Stimulated activated CD4-positive, alpha-beta T cell treated with anti-CD3 and anti-CD28 coated beads, Interleukin-4, amount 100 ng/mL, for 48 hours (primary cell): ENCODE measurements around the gene TNFRSF1A.

Experiments
- DNase-seq, 2 donors: peaks; one replicate each; pipeline ENCODE4 v3.0.0-alpha.2; 2020; ENCODE audit warnings: low read depth in 2 of 2

TNFRSF1A gene

DNA sequence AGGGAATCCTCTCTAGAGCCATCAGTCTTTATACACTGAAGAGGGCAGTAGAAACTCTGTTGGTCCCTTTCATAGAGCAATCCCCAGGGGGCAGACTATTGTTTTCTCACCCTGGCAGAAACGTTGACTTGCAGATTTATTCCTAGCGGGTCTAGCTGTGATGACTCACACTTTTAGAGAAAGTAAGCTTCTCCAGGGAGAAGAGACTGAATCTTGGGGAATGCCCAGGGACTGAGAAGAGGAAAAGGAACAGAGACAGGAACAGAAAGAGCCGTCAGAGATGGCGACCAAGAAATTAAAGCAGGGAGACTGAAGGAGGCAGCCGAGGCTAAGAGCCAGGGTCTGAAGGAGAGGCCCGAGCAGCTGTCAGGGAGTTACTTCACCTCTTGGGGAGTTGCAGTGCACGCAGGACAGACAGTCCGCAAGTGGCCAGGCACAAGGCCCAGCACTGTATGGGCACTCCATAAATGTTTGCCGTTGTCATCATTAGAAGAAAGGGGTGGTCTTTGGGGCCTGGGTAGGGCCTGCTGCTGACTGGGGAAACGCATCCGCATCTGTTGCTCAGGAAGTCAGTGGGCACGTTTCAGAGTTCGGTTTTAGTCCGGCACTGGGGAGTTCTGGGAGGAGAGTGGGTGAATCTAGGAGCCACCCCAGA lies 18.4 kb downstream of the TNFRSF1A start:
- no peak for DNase-seq

DNA sequence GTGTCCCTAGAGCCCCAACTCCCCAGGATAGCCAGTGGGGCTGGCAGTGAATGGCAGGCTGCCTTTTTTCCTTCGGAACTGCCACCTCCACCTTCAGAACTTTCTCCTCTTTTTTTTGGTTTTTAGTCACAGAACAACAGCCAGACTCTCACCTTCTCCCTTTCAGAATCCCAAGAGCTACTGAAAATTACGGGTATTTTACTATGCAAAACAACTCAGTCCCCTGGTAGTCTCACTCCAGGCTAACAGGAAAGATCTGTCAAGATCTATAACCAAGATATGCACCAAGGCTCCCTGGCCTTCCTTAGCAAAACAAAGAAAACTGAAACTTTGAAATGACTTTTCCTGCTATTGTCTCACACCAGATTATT lies 18.9 kb downstream of the TNFRSF1A start:
- DNase-seq, result no peak

DNA sequence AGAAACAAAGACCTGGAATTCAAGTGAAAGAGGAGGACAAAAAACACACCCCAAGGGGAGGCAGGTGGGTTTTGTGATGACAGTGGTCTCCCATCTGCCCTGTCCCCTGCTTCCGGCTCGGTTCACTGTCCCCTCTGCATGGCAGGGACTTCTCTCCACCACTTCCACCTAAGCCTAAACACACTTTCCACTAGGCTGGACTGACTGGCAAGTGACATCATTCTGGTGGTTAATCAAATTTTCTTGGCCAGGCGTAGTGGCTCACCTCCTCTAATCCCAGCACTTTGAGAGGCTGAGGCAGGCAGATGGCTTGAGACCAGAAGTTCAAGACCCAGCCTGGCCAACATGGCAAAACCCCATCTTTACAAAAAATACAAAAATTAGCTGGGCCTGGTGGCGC lies 19.5 kb downstream of the TNFRSF1A start:
- no peak for DNase-seq

DNA sequence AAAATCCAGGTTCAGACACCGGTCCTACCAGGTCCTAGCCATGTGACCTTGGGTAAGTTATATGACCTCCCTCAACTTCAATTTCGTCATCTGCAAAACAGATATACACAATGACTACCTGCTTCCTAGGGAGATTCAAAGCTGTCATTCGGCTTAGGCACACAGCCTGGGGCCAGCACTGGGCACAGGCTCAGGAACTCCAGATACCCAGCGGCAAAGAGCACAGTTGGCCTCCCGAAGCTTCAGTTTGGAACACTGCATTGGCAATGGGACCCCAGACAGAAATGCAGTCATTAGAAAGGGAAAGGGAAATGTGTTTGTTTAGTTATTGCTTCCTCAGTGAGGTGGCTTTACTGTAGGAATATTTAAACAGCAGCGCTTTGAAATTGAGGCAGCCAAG lies 20.0 kb downstream of the TNFRSF1A start:
- no peak for DNase-seq

DNA sequence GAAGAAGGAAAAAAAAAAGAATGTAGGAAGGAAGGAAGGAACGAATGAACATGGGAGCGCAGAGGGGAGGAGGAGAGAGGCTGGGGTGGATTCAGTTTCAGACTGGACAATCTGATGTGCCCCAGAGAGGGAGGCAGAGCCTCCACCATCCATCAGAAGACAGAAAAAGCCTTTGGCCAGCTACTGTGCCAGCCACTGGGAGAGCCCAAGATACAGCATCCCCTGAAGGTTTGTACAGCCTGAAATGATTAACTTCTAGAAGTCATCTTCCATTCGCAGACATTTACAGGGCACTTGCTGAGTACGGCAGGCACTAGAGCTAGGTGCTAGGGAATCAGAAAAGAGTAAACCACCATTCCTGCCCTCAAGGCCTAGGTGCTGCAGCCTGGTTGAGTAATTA lies 22.4 kb downstream of the TNFRSF1A start:
- DNase-seq, result no peak

DNA sequence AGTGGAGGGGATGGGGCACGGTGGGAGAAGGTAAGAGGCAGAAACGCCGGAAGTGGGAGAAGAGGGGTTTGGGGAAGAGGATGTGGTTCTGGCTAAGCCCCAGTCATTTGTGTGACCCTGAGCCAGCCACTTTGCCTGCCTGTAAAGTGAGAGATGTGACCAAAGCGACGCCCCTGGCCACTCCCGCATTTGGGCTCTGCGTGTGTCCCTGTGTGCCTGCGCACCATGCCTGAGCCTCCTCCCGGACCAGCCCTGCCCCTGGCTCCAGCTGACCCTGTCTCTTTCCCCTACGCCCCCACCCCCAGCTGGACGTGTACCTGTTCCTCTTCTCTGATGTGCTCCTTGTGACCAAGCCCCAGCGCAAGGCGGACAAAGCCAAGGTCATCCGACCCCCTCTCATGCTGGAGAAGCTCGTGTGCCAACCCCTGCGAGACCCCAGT lies 23.4 kb downstream of the TNFRSF1A start:
- no peak for DNase-seq

DNA sequence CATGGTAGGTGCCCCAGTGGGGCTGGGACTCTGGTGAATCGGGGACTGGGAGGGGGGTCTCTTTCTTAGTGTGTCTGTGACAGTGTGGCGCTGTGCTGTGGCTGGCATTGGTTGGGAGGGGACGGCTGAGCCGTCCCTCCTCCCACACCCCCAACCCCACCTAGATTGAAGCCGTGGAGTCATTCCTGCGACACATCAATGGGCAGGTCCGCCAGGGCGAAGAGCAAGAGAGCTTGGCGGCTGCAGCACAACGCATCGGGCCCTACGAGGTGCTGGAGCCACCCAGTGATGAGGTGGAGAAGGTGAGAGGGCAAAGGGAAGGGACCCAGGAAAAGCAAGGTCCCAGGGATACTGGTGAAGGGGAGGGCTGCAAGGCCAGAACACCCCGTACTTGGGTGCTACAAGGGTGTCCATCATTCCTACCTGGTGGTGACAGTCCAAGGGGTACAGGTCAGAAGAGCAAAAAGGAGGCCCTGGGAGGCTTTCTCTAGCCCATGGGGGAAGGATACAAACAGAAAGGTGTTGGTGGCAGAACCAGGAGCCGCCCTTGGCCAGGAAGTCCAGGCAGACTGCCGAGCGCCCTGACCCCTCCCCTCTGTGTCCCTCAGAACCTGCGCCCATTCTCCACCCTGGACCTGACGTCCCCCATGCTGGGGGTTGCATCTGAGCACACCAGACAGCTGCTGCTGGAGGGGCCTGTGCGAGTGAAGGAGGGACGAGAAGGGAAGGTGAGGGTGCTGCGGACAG lies 24.0 kb downstream of the TNFRSF1A start:
- DNase-seq, result no peak

DNA sequence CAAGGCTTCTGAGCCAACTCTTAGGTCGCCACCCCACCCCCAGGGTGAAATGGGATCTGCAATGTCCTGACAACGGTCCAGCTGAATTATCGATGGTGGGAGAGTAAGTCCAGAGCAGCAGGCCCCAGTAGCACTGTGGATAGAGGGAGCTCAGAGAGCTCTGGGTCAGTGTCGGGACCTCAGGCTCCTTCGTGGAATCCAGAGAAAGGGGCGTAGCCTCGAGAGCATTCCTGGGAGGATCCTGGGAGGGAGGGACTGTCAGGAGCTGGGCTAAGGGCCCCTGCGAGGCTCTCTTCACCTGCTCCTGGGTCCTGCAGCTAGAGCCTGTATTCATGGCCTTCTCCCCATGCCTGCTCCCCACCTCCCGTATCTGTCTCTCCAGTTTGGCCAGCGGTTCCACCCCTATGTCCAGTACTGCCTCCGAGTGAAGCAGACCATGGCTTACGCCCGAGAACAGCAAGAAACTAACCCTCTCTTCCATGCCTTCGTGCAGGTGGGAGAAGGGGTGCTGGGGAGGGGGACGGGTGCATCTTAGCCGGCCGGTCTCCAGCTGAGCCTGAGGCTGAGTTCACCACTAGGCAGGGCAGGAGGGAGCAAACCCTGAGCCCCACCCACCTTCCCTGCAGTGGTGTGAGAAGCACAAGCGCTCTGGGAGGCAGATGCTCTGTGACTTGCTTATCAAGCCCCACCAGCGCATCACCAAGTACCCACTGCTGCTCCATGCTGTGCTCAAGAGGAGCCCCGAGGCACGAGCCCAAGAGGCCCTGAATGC lies 24.8 kb downstream of the TNFRSF1A start:
- no peak for DNase-seq

DNA sequence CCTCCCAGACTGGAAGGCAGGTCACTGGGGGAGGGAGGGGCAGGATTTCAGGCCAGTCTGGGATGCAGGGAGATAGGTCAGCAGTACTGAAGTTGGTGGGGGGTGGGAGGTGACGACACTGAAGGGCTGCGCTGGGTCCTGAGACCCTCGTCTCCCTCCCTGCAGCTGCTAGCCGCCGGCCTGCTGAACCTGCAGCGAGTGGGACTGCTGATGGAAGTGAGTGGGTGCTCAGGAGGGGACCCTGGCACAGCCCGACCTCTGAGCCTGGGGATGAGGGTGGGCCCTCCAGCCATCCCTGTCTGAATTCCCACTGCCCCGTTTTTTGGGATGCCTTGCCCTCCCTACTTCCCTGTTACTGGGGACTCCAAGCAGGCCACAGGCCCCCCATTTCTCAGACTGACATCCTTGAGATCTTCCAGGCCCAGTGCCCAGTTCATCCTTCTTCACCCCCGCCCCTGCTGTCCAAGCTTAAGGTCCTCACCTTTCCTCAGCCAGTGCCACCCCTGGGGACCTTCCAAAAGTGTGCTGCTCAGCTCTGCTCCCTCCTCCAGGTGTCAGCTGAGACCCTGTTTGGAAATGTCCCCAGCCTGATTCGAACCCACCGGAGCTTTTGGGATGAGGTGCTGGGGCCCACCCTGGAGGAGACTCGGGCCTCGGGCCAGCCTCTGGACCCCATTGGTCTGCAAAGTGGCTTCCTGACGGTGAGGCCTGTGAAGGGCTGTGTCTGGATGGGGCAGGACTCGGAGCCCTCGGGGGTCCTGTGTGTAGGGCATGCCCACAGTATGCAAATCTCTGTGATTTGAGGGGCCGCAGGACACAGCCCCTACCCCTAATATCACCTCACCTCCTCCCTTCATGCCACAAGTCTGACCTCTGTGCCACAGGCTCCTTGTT lies 25.9 kb downstream of the TNFRSF1A start:
- DNase-seq, result no peak

- DNase-seq, result no peak
Observed at GRCh38 chr12:6315184-6315583, 26.7 kb downstream of the TNFRSF1A start.

- DNase-seq, result no peak
Observed at GRCh38 chr12:6314776-6315175, 27.1 kb downstream of the TNFRSF1A start.

- DNase-seq, result no peak
Observed at GRCh38 chr12:6313326-6313940, 28.4 kb downstream of the TNFRSF1A start.

DNA sequence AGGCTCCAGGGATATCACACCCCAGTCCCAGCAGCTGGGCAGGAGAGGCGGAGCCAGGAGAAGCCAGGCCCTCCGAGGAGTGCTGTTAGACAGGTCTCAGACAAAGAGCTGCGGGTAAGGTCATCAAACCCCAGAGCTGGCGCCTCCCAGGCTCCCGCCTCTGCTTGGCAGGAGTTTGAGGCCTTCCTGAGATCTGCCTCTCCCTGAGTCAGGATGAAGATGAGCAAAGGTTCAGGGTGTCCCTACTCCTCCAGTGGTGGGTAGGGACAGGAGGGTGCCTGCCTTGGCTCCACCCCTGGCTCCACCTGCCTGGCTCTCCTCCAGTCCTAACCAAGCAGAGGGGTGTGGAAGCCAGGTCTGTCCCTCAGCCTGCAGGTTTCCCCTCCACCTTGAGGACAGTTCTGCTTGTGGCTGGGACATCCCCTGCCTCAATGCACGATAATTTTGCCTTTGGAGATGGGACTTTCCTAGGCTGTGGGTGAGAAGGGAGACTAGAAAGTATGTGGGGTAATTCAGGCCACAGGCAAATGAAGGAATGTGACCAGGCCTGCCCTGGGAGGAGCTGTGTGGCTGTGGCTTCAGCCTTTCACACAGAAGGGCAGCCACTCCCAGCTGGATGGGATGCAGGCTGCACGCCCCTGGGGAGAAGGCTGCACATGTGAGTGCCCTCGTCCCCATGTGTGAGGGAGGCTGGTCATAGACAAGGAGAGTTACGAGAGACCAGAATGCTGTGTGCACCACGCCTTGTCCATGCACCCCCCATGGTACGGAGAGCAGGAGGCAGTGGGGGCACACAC lies 29.1 kb downstream of the TNFRSF1A start:
- no peak for DNase-seq

DNA sequence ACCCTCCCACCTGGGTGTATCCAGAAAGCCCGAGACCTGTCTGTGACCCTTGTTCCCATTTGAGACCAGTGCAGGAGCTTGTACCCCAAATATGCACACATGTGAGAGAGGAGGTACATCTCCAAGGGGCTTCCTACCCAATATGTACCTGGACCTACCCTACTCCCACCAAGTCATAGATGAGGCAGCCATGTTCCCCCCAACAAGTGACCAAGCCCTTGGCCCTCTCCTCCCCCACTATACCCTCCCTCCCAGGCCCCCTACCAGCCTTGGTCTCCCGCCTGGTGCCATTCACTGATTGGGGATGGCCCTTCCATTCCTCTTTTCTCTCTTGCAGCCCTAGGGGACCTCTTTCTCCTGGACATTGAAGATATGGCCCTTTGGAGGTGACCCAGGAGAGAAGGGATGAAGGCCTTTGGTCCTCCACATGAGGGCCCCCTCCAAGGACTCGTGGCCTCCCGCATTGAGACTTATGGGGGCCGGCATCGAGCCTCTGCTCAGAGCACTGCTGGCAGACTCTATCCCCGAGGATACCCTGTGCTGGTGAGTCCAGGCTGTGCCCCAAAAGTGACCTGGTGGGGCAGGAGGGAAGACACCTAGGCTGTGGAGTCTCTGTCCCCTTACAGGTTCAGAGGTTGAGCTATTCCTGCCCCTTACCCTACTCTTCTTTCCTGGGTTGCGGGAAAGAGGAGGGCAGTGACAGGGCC lies 29.9 kb downstream of the TNFRSF1A start:
- DNase-seq, result no peak

GRCh38 chr12:6310771-6311610 lies 30.9 kb downstream of the TNFRSF1A start:
- DNase-seq, result no peak

GRCh38 chr12:6307529-6307928 lies 34.3 kb downstream of the TNFRSF1A start:
- no peak for DNase-seq

DNA sequence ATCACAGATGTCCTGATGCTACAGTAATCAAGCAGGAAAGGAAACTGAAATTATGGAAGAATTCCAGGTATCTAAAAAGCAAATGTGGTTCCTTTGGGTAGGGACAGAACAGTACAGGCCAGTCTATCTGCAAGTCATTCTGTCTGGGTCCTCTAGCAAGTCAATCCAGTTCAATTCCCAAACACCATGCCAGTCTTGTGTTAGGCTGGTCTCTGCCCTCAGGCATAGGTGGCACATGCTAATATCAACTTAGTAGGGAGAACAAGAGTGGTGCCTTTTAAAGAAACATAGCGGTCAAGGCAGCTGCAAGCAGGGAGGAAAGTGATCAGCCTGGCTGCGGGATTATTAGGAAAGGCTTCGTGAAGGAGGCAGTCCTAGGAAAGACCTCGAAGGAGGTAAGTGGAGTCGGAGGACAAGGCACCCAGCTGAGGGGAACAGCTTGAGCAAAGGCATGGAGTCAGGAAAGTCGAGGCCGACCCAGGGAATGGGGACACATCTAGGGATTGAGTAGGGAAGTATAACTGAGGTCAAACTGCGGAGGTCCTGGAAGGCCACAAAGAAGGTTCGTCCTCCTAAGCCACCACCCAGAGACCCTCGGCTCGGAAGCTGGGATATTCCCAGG lies 35.2 kb downstream of the TNFRSF1A start:
- DNase-seq, result no peak

DNA sequence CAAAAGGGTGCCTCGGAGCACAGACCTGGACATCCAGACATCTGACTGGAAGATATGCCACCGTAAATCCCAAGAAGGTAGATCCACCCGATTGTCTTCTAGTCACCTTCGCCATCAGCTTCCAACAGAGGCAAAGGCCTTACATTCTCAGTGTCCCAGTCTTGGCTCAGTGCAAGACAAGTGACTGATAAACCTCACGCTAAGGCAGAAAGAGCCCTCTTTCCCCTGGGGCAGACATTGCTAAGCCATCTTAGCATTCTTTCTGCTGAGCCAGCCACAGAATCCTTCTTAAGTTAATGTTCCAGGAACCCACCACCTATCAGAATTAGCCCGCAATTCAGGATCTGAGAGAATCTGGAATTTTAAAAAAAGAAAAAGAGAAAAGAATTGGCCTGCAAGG lies 35.7 kb downstream of the TNFRSF1A start:
- DNase-seq, result no peak

- DNase-seq, result no peak
Observed at GRCh38 chr12:6303071-6303470, 38.8 kb downstream of the TNFRSF1A start.
